ENCODE results near the gene CERS6. TPM values are rescaled to one million over a fixed set of nuclear protein-coding genes. Genes with fewer than 3 reads are reported as not detected.

CERS6 gene
- total and polyA plus RNA-seq, 10 of the 15 experiments (the other 5 are each of a cell fraction or from before 2014, with no cell fraction given) = 1.3 to 20.4 (median 14.1) TPM

DNA sequence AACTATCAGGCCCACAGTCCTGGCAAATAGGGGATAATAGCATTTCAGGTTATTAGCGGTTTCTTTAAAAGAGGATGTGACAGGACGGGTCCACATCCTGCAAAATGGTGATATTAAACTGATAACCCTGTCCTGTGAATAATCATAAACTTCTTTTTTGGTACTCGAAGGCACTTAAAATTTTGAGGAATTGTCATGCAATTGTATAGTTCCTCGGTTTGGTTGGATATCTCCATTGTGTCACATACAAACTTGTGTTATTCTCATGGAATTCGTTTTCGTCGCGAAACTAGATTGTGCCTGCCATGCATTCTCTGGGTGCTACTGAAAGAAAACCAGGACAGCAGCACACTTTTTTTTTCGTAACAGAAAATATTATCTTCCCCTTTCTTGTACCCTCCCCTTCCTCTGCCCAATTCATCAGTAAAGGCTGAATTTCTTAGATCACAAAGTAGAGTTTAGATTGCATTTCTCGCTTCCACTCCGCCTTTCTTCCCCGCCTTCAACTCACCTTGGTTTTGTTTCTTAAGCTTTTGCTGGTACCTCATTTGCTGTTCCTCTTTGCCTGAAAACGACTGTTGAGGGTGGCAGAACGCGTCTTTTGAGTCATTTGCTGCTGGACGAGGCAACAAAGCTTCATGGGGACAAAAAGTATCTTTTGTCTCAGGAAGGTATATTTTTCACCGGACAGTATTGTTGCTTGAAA is 1.3 kb downstream of the CERS6 start (continued):
- TF ChIP-seq CBFB (IDR thresholded peaks at IDR 0.05; ENCODE audit: low read depth) (no peak), ESRRA (IDR thresholded peaks at IDR 0.05; ENCODE audit: low read length) (no peak), ZNF622 (IDR thresholded peaks at IDR 0.05) (no peak), MYB (IDR thresholded peaks at IDR 0.05; ENCODE audit: borderline replicate concordance, low read depth, low read length) (no peak), RUNX3 (IDR thresholded peaks at IDR 0.05; ENCODE audit: low read length) (0 out of 2 replicates have a peak, but pooled peaks have one; percentile 2)
- TF ChIP-seq, protein P1, sequence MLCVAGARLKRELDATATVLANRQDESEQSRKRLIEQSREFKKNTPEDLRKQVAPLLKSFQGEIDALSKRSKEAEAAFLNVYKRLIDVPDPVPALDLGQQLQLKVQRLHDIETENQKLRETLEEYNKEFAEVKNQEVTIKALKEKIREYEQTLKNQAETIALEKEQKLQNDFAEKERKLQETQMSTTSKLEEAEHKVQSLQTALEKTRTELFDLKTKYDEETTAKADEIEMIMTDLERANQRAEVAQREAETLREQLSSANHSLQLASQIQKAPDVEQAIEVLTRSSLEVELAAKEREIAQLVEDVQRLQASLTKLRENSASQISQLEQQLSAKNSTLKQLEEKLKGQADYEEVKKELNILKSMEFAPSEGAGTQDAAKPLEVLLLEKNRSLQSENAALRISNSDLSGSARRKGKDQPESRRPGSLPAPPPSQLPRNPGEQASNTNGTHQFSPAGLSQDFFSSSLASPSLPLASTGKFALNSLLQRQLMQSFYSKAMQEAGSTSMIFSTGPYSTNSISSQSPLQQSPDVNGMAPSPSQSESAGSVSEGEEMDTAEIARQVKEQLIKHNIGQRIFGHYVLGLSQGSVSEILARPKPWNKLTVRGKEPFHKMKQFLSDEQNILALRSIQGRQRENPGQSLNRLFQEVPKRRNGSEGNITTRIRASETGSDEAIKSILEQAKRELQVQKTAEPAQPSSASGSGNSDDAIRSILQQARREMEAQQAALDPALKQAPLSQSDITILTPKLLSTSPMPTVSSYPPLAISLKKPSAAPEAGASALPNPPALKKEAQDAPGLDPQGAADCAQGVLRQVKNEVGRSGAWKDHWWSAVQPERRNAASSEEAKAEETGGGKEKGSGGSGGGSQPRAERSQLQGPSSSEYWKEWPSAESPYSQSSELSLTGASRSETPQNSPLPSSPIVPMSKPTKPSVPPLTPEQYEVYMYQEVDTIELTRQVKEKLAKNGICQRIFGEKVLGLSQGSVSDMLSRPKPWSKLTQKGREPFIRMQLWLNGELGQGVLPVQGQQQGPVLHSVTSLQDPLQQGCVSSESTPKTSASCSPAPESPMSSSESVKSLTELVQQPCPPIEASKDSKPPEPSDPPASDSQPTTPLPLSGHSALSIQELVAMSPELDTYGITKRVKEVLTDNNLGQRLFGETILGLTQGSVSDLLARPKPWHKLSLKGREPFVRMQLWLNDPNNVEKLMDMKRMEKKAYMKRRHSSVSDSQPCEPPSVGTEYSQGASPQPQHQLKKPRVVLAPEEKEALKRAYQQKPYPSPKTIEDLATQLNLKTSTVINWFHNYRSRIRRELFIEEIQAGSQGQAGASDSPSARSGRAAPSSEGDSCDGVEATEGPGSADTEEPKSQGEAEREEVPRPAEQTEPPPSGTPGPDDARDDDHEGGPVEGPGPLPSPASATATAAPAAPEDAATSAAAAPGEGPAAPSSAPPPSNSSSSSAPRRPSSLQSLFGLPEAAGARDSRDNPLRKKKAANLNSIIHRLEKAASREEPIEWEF (IDR thresholded peaks at IDR 0.05; ENCODE audit: insufficient replicate concordance, low read depth, low read length) = no peak

DNA sequence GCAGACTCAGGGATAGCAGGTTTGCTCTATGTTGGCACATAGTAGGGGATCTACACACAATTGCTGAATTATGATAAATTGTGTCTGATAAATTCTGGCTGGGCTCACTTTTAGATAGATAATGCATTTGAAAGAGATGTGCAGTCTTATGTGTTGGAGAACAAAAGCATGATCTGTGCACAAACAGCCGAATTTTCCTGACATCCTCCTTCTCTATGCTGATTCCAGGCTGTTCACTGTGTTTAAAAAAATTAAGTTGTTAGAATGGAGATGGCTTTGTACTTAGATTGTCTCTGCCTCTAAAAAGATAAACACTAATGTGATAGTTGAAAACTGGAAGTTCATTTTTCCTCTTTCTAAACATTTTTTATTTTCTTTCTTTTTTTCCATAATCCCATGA is 2.1 kb downstream of the CERS6 start:
- BruUV-seq (replicated peaks) = no TSS peak
- 91% methylated on average over 1 of the region's 1 CpG for WGBS (ENCODE audit: insufficient coverage, insufficient replicate concordance, low lambda C conversion rate, missing lambda C conversion rate)
- peak overlapping the region; percentile 91 for H3K9ac ChIP-seq (ENCODE audit: control insufficient read depth, insufficient read depth, low read length)
- H2AFZ ChIP-seq (ENCODE audit: control insufficient read depth, low read depth, low read length) = no peak overlapping the region
- FAIRE-seq = no peak
- peak overlapping the region; percentile 43 for H3K4me2 ChIP-seq (ENCODE audit: control insufficient read depth, insufficient read depth)
- in situ Hi-C loops (cut with MboI) (no loop called here), intact Hi-C loops (cut with micrococcal nuclease; ENCODE audit: unreplicated experiment) (loop anchor here (5.0 kb wide), 2 partner anchors 74 to 94 kb away; no protein-coding TSS in a partner anchor)
- H3K4me1 ChIP-seq (ENCODE audit: control insufficient read depth, insufficient read depth, low read length) = peaks cover 22% of the 10 kb centered on the region
- ChIA-PET RAD21 (ENCODE audit: unreplicated experiment) (interaction anchor here (1.0 to 1.1 kb wide), 3 partner anchors 10 to 37 kb away, joined by 3 read pairs; no protein-coding TSS in a partner anchor), SMC1A (ENCODE audit: uncharacterized antibody, unreplicated experiment) (interaction anchor here (1.2 to 2.4 kb wide), 2 partner anchors 9 to 32 kb away, joined by 3 to 16 read pairs; no protein-coding TSS in a partner anchor), CTCF (interaction anchor here (0.6 kb wide), 1 partner anchor 64 kb away, joined by 4 read pairs; no protein-coding TSS in a partner anchor), POLR2A (no interaction called here)
- ATAC-seq = no peak
- no peaks in the 10 kb centered on the region for H3K27me3 ChIP-seq (replicated peaks in 1 of 2; ENCODE audit: control insufficient read depth in 2 of 2, insufficient read depth in 2 of 2, low read length in 1 of 2)
- no peak for DNase-seq (ENCODE audit: low read depth, low spot score)
- peak overlapping the region; percentile 91 for H3K27ac ChIP-seq (ENCODE audit: control insufficient read depth, insufficient read depth)
- no peaks in the 10 kb centered on the region for H3K36me3 ChIP-seq (ENCODE audit: control insufficient read depth in 2 of 2, insufficient read depth in 2 of 2, low read length in 1 of 2)
- H3K9me3 ChIP-seq (replicated peaks; ENCODE audit: control insufficient read depth, insufficient read depth, low read length) = no peaks in the 10 kb centered on the region; the same call in 2 of the 3 replicates
- H4K20me1 ChIP-seq (ENCODE audit: control insufficient read depth, insufficient read depth) = 0 out of 2 replicates have a peak, but pooled peaks cover 2% of the 10 kb centered on the region
- peaks cover 70% of the 10 kb centered on the region for H3K79me2 ChIP-seq (ENCODE audit: control insufficient read depth, insufficient read depth, low read length)
- peak overlapping the region; percentile 75 for H3K4me3 ChIP-seq
- TF ChIP-seq SRF (IDR thresholded peaks at IDR 0.05; ENCODE audit: low read depth in 2 of 2, low read length in 2 of 2) (no peak), RUNX3 (IDR thresholded peaks at IDR 0.05; ENCODE audit: low read length) (no peak)
- TF ChIP-seq, protein P2, sequence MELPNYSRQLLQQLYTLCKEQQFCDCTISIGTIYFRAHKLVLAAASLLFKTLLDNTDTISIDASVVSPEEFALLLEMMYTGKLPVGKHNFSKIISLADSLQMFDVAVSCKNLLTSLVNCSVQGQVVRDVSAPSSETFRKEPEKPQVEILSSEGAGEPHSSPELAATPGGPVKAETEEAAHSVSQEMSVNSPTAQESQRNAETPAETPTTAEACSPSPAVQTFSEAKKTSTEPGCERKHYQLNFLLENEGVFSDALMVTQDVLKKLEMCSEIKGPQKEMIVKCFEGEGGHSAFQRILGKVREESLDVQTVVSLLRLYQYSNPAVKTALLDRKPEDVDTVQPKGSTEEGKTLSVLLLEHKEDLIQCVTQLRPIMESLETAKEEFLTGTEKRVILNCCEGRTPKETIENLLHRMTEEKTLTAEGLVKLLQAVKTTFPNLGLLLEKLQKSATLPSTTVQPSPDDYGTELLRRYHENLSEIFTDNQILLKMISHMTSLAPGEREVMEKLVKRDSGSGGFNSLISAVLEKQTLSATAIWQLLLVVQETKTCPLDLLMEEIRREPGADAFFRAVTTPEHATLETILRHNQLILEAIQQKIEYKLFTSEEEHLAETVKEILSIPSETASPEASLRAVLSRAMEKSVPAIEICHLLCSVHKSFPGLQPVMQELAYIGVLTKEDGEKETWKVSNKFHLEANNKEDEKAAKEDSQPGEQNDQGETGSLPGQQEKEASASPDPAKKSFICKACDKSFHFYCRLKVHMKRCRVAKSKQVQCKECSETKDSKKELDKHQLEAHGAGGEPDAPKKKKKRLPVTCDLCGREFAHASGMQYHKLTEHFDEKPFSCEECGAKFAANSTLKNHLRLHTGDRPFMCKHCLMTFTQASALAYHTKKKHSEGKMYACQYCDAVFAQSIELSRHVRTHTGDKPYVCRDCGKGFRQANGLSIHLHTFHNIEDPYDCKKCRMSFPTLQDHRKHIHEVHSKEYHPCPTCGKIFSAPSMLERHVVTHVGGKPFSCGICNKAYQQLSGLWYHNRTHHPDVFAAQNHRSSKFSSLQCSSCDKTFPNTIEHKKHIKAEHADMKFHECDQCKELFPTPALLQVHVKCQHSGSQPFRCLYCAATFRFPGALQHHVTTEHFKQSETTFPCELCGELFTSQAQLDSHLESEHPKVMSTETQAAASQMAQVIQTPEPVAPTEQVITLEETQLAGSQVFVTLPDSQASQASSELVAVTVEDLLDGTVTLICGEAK (IDR thresholded peaks at IDR 0.05; ENCODE audit: borderline replicate concordance) = no peak

Measured in GM12878 (cell line).